GM18870 (cell line): Measurements from ENCODE around the gene GNB1.
"Not testable (repeated sequence)": the region's sequence is repeated elsewhere in the genome, so short reads cannot be mapped to it uniquely, and the experiment has no call there.

Source experiments
- ATAC-seq: cut with Tn5 transposase; IDR thresholded peaks from one replicate; pipeline ENCODE4 v1.9.1; 2021; ENCODE audit warnings: moderate library complexity; ENCODE audit not compliant: unreplicated experiment

GNB1 gene

GRCh38 chr1:1892079-1892762, 1.3 kb upstream of the GNB1 start:
- no peak for ATAC-seq

GRCh38 chr1:1891349-1892078, 627 bp upstream of the GNB1 start:
- ATAC-seq: no peak

DNA sequence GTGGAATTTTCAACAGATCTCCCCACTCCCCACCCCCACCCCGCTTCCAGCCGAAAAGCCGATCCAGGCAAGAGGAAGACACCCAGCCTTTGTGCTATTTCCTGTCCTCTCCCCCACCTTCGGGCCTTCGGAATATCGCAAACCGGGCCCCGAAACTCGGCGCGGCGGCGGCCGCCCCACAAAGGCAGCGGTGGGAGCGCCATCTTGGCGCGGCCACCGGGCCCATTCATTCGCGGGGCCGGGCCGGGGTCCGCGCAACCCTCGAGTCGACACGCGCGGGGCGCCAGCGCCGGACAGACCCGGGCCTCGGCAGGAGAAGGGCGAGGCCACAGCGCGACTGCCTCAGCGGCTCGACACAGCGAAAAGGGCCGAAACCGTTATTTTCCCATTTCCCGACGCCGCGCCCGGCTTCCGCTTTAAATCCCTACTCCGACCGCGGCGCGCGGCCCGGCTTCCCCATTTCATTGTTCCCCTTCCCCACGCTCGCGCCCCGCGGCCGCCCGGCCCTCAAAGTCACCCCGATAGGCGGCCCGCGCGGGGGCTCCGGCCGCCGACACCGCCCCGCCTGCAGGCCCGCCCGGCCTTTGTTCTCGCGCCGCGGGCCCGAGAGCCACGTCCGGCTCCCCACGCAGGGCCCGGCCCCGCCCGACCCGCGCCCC, 911 bp downstream of the GNB1 start:
- ATAC-seq: no peak

DNA sequence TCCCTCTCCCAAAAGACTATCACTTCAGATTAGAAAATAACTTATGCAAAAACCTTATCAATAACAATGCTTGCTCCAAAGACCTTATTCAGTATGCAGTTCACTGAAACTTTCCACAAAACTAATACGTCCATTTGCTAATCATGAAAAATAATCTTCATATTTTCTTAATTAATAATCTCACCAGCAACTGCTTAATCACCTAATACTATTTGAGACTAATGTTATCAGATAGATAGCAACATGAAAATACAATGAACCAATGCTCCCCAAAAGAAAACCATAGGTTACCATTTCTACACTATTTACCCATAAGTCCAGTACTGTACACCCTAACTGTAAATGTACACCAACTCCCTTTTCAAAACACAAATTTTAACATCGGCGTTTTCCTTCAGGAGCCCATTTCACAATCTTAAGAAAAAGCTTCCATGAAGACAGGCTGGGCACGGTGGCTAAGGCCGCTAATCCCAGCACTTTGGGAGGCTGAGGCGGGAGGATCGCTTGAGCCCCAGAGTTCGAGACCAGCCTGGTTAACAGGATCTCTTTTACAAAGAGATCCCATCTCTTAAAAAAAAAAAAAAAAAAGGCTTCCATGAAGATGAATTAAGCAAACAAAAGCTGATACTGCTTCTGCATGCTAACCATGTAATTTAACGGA, 1.7 kb downstream of the GNB1 start:
- ATAC-seq: no peak

- not testable (repeated sequence) for ATAC-seq
These were observed 7.0 kb downstream of the GNB1 start for GRCh38 chr1:1883890-1884289.

DNA sequence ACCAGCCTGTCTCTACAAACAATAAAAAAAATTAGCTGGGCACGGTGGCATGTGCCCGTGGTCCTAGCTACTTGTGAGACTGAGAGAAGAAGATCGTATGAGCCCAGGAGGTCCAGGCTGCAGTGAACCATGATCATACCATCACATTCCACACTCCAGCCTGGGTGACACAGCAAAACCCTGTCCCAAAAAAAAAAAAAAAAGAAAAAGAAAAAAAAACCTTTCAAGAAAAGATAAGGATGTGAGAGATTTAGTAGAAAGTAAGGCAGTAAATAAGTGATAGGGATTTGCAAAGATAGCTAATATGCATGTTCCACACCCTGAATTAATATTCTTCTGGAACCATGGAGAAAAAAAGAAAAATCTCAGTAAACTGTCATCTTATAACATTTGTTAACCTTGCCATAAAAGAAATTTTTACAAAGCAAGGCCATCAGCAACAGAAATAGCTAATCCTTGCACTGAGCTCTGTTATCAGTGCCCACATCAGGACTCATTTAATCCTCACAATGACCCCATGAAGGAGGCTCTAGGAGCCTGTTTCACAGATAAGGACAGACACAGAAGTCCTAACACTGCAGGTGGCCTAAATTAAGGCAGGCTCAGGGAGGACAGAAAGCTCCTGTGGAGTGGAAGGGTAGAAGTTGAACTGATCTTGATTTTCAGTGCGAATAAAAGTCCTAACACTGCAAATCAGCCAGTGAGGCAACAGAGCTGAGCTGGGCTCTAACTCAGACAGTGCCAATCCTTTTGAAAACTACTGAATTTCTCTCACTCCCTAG, 7.6 kb downstream of the GNB1 start:
- ATAC-seq: no peak

- no peak for ATAC-seq
These were observed 9.2 kb downstream of the GNB1 start for GRCh38 chr1:1881727-1882126.

GRCh38 chr1:1880617-1881312, 10.1 kb downstream of the GNB1 start:
- no peak for ATAC-seq

DNA sequence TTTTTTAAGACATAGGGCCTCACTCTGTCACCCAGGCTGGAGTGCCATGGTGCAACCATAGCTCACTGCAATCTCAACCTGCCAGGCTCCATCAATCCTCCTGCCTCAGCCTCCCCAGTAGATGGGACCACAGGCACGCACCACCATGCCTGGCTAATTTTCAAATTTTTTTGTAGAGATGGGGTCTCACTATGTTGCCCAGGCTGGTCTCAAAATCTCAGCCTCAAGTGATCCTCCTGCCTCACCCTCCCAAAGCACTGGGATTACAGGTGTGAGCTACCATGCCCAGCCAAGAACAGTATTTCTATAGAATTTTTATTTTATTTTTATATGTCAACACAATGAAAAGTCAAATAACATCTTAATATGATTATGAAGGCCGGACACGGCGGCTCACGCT, 10.9 kb downstream of the GNB1 start:
- ATAC-seq: no peak

DNA sequence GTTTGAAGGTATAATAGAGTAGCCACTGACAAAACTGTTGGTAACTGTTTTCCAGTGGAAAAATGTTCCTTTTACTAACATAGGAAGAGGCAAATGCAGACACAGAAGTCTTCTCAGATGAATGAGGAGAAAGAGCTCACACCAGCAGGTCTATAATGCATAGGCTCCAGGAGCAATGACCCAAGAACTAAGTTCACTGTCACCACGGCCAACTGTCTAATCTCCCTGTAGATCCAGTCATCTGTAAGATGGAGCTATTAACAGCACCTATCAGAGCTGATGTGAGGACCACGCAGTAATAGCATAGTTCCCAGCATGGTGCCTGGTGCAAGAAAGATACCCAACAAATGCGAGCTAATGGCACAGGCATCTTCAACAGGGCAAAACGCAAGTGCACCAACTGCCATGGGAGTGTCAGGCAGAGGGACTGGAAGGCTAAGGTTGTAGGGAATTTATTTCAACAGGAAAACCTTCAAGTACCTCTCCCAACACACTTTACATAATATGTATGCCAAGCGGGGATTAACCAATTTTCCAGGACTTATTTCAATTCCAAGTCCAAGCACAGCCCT, 12.9 kb downstream of the GNB1 start:
- ATAC-seq: no peak

DNA sequence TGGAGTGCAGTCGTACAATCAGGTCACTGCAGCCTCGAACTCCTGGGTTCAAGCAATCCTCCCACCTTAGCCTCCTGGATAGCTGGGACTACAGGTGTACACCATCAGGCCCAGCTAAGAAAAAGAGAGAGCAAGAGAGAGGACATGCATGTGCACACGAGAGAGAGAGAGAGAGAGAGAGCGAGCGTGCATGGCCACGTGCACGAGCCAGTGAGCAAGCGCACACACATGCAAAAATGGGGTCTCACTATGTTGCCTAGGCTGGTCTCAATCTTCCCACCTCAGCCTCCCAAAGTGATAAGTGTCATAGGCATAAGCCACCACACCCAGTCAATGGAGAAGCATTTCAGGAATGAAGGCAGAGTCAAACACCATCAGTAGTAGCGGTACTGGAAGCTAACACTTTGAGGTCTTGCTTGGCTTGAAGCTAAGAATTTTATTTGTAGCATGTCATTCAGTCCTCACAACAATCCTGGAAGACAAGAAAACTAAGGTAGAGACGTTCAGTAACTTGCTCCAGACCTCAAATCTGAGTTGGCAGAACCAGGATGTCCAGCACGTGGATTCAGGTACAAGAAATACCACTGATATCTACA, 14.5 kb downstream of the GNB1 start:
- ATAC-seq: no peak

DNA sequence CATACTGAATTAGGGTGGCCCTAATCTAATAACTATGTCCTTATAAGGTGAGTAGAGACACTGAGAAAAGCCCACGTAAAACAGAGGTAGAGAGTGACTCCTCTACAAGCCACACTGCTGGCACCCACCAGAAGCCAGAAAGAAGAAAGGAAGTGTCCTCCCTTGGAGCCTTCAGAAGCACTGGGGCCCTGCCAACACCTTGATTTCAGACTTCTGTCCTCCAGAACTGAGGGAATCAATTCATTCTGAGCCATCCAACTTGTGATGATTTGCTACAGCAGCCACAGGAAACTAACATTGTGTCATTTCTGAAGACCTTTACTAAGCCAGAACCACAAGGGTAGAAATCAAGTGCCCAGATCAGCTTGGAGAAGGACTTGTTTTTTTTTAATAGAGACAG, 15.0 kb downstream of the GNB1 start:
- no peak for ATAC-seq

GRCh38 chr1:1874901-1875300, 16.0 kb downstream of the GNB1 start:
- no peak for ATAC-seq

DNA sequence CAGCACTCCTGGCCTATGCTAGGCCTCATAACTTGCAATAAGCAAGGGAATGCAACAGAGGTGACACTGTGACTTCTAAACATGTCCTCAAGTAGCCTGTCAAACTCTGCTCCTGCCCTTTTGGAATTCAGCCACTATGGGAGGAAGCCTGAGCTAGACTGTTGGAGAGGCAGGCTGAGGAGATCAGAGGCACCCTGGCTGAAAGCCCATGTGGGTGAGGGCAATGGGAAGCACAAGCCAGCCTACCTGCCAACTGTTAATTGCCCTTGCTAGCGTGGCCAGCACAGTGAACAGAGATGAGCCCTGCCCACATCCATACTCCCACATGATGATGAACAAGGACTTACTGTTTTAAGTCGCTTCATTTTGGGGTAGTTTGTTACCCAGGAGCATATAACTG, 17.7 kb downstream of the GNB1 start:
- no peak for ATAC-seq

DNA sequence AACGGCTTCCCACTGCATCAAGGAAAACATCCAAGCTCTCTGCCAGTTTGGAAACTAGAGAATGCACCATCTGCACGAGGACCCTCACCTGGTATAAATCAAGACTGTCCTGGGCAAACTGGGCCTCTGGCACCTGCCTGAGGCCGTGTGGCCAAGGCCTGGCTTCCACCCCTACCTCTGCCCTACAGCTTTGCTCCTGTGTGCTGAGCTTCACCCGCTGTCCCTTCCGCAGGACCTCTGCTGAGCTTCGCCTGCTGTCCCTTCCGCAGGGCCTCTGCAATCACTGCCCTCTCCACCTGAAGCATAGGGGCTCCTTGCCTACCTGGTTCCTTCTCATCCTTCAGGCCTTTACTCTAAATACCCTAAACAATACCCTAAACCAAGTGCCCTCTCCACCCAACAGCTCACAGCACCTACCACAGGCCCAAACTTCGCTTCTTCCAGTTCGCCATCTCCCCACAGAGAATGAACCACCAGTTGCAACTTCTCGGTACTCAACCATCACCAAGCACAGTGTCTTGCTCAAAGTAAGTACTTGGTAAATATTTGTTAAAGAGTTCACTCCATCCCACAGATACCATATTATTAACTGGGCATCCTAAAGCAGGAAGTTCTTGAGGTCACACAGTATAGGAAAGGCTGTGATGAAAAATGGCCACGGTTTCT, 18.4 kb downstream of the GNB1 start:
- ATAC-seq: no peak

DNA sequence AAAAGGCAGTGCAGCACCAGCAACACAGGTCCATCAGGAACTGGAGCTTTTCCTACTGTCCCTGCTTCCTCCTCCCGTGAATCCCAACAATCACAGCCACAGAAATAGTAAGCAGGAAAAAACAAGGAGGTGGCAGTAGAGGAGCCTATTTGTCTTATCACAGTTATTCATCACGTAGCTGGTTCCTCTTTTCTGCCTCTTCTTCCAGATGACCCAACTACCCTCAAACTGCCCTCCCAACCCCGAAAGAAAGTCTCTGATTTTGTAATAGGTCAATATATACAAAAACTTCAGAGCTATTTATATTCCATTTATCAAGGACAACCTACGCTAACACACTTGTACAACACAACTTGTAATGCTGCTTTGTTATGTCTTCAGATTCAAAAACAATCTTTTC, 21.4 kb downstream of the GNB1 start:
- ATAC-seq: no peak

DNA sequence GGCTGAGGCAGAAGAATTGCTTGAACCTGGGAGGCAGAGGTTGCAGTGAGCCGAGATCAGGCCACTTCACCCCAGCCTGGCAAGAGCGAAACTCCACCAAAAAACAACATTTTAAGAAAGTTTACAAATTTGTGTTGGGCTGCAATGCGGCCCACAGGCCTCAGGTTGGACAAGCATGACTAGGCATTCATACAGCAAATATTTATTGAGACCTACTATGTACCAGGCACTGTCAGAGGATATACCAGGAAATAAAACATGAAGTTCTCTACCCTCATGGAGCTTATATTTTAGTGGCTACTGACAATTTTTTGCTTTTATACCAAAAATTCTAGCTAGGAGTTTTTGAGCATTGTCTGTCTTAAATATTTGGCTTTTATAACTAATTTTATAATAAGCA, 23.7 kb downstream of the GNB1 start:
- ATAC-seq: no peak

DNA sequence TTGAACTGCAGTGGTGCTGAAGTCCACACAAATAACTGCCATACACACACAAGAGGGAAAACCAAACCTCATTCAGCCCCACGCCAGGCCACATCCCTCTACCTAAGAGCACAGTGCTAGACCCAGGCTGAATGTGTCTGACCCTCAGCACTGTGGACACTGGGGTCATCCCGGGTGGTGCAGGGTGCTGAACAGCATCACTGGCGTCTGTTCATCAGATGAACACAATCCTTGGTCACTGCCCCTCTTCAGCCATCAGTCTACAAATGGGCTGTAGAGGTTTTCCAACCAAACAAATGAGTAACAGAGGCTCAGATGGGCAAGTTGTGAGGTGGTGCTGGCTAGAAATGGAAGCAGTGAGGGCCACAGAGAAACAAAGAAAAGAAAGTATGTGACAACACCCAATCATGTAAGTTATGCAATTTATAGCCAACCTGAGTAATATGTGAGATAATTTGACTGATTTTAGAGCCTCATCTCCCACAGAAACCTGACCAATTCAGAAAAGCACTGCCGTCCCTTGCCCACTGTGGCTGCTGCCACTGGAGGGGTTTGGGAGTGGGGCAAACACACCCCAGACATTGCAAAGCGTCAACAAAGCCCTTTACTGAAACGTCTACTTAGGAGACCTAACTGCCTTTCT, 27.9 kb downstream of the GNB1 start:
- no peak for ATAC-seq
